Right lobe of liver (tissue), 6 donors: ENCODE measurements around the gene BAX. TPM values are rescaled to one million over a fixed set of nuclear protein-coding genes. Genes with fewer than 3 reads are reported as not detected.
A peak's percentile ranks its signal among the peaks of the same experiment; 100 is the strongest.

ENCODE experiments used
- ATAC-seq, 4 donors: fragments of 200-7000 bp; cut with Tn5 transposase; one replicate each; pipeline ENCODE4 v1.9.1; 2020; ENCODE audit warnings: mild to moderate bottlenecking in 4 of 4, moderate library complexity in 4 of 4
- DNase-seq, 3 donors: peaks; one replicate each; pipeline ENCODE4 v3.0.0-alpha.2; 2020
- H3K27ac ChIP-seq, 3 donors: fragments of 200-600 bp; one replicate each; pipeline ENCODE4 v1.8.0; 2022
- H3K27me3 ChIP-seq, 2 donors: fragments of 200-600 bp; one replicate each; pipeline ENCODE4 v1.8.0; 2022
- H3K36me3 ChIP-seq, 4 donors: fragments of 200-600 bp; sonication (generic) in 1 of 4; one replicate each; pipeline versions ENCODE4 v1.5.1 to v1.8.0; 2017 to 2022; ENCODE audit warnings: control low read depth in 1 of 4
- H3K4me1 ChIP-seq, 4 donors: fragments of 200-600 bp; sonication (generic) in 1 of 4; one replicate each; pipeline versions ENCODE4 v1.5.1 to v1.8.0; 2017 to 2022; ENCODE audit warnings: control low read depth in 1 of 4
- H3K4me3 ChIP-seq, 3 donors: fragments of 200-600 bp; one replicate each; pipeline ENCODE4 v1.8.0; 2022
- H3K9me3 ChIP-seq, 4 donors: fragments of 200-600 bp; sonication (generic) in 1 of 4; one replicate each; pipeline versions ENCODE4 v1.5.1 to v1.8.0; 2017 to 2022; ENCODE audit warnings: control low read depth in 1 of 4
- CTCF ChIP-seq, 4 donors: fragments of 200-600 bp in 3 of 4; fragments of 450-650 bp in 1 of 4; IDR thresholded peaks; one replicate each; pipeline versions ENCODE4 v1.5.1 to v1.8.0; 2016 to 2022; ENCODE audit warnings: antibody characterized with exemption in 4 of 4, mild to moderate bottlenecking in 2 of 4
- POLR2A ChIP-seq: fragments of 450-650 bp; IDR thresholded peaks from one replicate; pipeline ENCODE4 v1.6.1; 2017; ENCODE audit warnings: antibody characterized with exemption, mild to moderate bottlenecking
- WGBS: methylation state at CpG from one replicate; pipeline ENCODE4 v1.1.6; 2018; ENCODE audit warnings: low coverage, low lambda C conversion rate; ENCODE audit not compliant: insufficient coverage; ENCODE audit errors: missing lambda C conversion rate; 5-methylcytosine and 5-hydroxymethylcytosine counted together
- intact Hi-C, 2 donors: fragments of 100-400 bp; cut with DNase I; formaldehyde crosslinking; loops; one replicate each; pipeline versions ENCODE4 v1.11.2 to v1.14.1; 2022
- total RNA-seq, 6 experiments: library from RNA; depleted of rRNA in 2 of 6; stranded (reverse); fragments of >200 nt in 2 of 6; fragmentation: NEBNext Ultra II Directional in 3 of 6; extraction: Animal tissue kit (Norgen Biotek cat#: 25700) in 3 of 6; gene quantifications; one replicate each; pipeline versions ENCODE4 v1.1.0 to v1.2.4, GENCODE V29; 2016 to 2023
- donor health status: DM: no; HTN: yes; CAD: no.
- donor health status: DM: no; HTN: no; CAD: no.
- donor health status: DM: no; HTN: no; CAD: no.
- donor health status: DM: no; HTN: yes; CAD: no.
- donor health status: DM: no; HTN: yes; CAD: no.

Gene BAX
- total RNA-seq, 6 experiments from 2014 or later = 15.9 to 54.1 (median 30.8) TPM

GRCh38 chr19:48950830-48951519 is 3.7 kb upstream of the BAX start:
- DNase-seq (no peak), ATAC-seq (peak in 2 of 4 donors; percentile 16 to 19)
- no peaks in the 10 kb centered on the region for H3K36me3 ChIP-seq
- 53% methylated on average over 9 of the region's 9 CpGs for WGBS
- intact Hi-C loops = no loop called here
- no peaks in the 10 kb centered on the region for H3K9me3 ChIP-seq
- TF ChIP-seq POLR2A = no peak
- TF ChIP-seq CTCF (IDR thresholded peaks at IDR 0.05) = no peak
- H3K4me3 ChIP-seq = no peak overlapping the region
- peak overlapping the region in 2 of 3 donors; percentile 10 to 34 for H3K27ac ChIP-seq
- H3K27me3 ChIP-seq = no peaks in the 10 kb centered on the region
- H3K4me1 ChIP-seq = peaks cover 0 to 6% (median 0%) of the 10 kb centered on the region in 4 donors

GRCh38 chr19:48953141-48953540 is 1.5 kb upstream of the BAX start:
- H3K4me3 ChIP-seq = no peak overlapping the region
- H3K4me1 ChIP-seq = peaks cover 0 to 6% (median 0%) of the 10 kb centered on the region in 4 donors
- no peaks in the 10 kb centered on the region for H3K9me3 ChIP-seq
- DNase-seq (no peak), ATAC-seq (no peak)
- no peaks in the 10 kb centered on the region for H3K36me3 ChIP-seq
- 69% methylated on average over 4 of the region's 4 CpGs for WGBS
- TF ChIP-seq POLR2A = no peak
- no peak for TF ChIP-seq CTCF (IDR thresholded peaks at IDR 0.05)
- intact Hi-C loops = no loop called here
- no peak overlapping the region for H3K27ac ChIP-seq
- H3K27me3 ChIP-seq = no peaks in the 10 kb centered on the region

GRCh38 chr19:48953990-48954594 is 583 bp upstream of the BAX start:
- Histone ChIP-seq H3K4me1 (peaks cover 0 to 6% (median 0%) of the 10 kb centered on the region in 4 donors), H3K27me3 (no peaks in the 10 kb centered on the region), H3K9me3 (no peaks in the 10 kb centered on the region), H3K36me3 (no peaks in the 10 kb centered on the region), H3K4me3 (peak overlapping the region; percentile 83 to 86 (median 83)), H3K27ac (peak overlapping the region; percentile 75 to 85 (median 83))
- WGBS = 39% methylated on average over 9 of the region's 11 CpGs
- intact Hi-C loops = no loop called here
- peak in 1 of 4 donors; percentile 3 for ATAC-seq
- no peak for DNase-seq
- TF ChIP-seq CTCF (IDR thresholded peaks at IDR 0.05) = no peak
- no peak for TF ChIP-seq POLR2A

GRCh38 chr19:48955308-48955958 is 758 bp downstream of the BAX start:
- TF ChIP-seq POLR2A (no peak), CTCF (IDR thresholded peaks at IDR 0.05) (no peak)
- Histone ChIP-seq H3K4me3 (peak overlapping the region; percentile 83 to 86 (median 83)), H3K27ac (peak overlapping the region; percentile 75 to 85 (median 83)), H3K36me3 (no peaks in the 10 kb centered on the region), H3K27me3 (no peaks in the 10 kb centered on the region), H3K9me3 (no peaks in the 10 kb centered on the region), H3K4me1 (peaks cover 0 to 6% (median 0%) of the 10 kb centered on the region in 4 donors)
- intact Hi-C loops = no loop called here
- 57% methylated on average over 5 of the region's 16 CpGs for WGBS
- no peak for ATAC-seq
- DNase-seq = peak in 1 of 3 donors; percentile 30
